G401 (cell line): Measurements from ENCODE around the gene FAM149A. TPM values are rescaled to one million over a fixed set of nuclear protein-coding genes. Genes with fewer than 3 reads are reported as not detected.
A peak's percentile ranks its signal among the peaks of the same experiment; 100 is the strongest.

Source experiments
- DNase-seq: peaks from one replicate; pipeline ENCODE4 v3.0.0-alpha.2; 2015; ENCODE audit warnings: low spot score
- in situ Hi-C: cut with HindIII; loops from 2 replicates; pipeline ENCODE4 v1.10.0; 2016; ENCODE audit warnings: low sequenced_read_pairs, mixed read lengths
- total RNA-seq: library from RNA; depleted of rRNA; stranded (reverse); fragments of >200 nt; shearing (Covaris generic); gene quantifications from 2 replicates; pipeline ENCODE4 v1.2.3, GENCODE V29; 2014; rRNA removed

The FAM149A gene
- total RNA-seq, 1 experiment from 2014 or later, result 4.3 TPM

GRCh38 chr4:186192066-186192612, 87.6 kb downstream of the FAM149A start:
- in situ Hi-C loops, result no loop called here
- DNase-seq, result peak; percentile 78

GRCh38 chr4:186193851-186194250, 89.3 kb downstream of the FAM149A start:
- DNase-seq, result no peak
- in situ Hi-C loops, result no loop called here

GRCh38 chr4:186196063-186196462, 91.6 kb downstream of the FAM149A start:
- in situ Hi-C loops, result no loop called here
- no peak for DNase-seq

- in situ Hi-C loops, result no loop called here
- no peak for DNase-seq
These were observed 96.0 kb downstream of the FAM149A start for GRCh38 chr4:186200516-186200915.

GRCh38 chr4:186201010-186201409, 96.5 kb downstream of the FAM149A start:
- in situ Hi-C loops, result no loop called here
- DNase-seq, result no peak

GRCh38 chr4:186201535-186202230, 97.2 kb downstream of the FAM149A start:
- peak; percentile 39 for DNase-seq

GRCh38 chr4:186202490-186203140, 98.1 kb downstream of the FAM149A start:
- no peak for DNase-seq
- in situ Hi-C loops, result no loop called here

More at GRCh38 chr4:186201535-186202230, 97.2 kb downstream of the FAM149A start:
- in situ Hi-C loops, result no loop called here

- DNase-seq, result no peak
- in situ Hi-C loops, result no loop called here
These were observed 98.9 kb downstream of the FAM149A start for GRCh38 chr4:186203406-186203805.

GRCh38 chr4:186204103-186204559, 99.6 kb downstream of the FAM149A start:
- in situ Hi-C loops, result no loop called here
- peak; percentile 75 for DNase-seq

- in situ Hi-C loops, result no loop called here
- DNase-seq, result no peak
These were observed 100.2 kb downstream of the FAM149A start for GRCh38 chr4:186204686-186205085.

- no peak for DNase-seq
- in situ Hi-C loops, result no loop called here
These were observed 100.7 kb downstream of the FAM149A start for GRCh38 chr4:186205156-186205555.

- in situ Hi-C loops, result no loop called here
These were observed 112.0 kb downstream of the FAM149A start for GRCh38 chr4:186216465-186217024.

GRCh38 chr4:186217733-186218293, 113.3 kb downstream of the FAM149A start:
- no peak for DNase-seq
- in situ Hi-C loops, result no loop called here

More at GRCh38 chr4:186216465-186217024, 112.0 kb downstream of the FAM149A start:
- DNase-seq, result no peak

GRCh38 chr4:186221624-186222023, 117.1 kb downstream of the FAM149A start:
- in situ Hi-C loops, result no loop called here
- DNase-seq, result no peak

Other genes starting within 250 kb of the FAM149A start
- gene TLR3, start 35.5 kb upstream of the FAM149A start, total RNA-seq, result 0.31 and 3.9 TPM in 2 replicates
- 1.2 and 2.7 TPM in 2 replicates for gene CYP4V2, start 86.9 kb downstream of the FAM149A start, total RNA-seq
- gene KLKB1, start 122.8 kb downstream of the FAM149A start, total RNA-seq, result not detected in 2 replicates
- gene F11, start 161.5 kb downstream of the FAM149A start, total RNA-seq, result not detected in 2 replicates